Kidney tubule cell (primary cell): ENCODE results near the gene GPN1.
"Not testable (repeated sequence)": the region's sequence is repeated elsewhere in the genome, so short reads cannot be mapped to it uniquely, and the experiment has no call there.

ENCODE experiments used
- DNase-seq: peaks from one replicate; pipeline ENCODE4 v3.0.0-alpha.2; 2018; ENCODE audit warnings: low spot score

The GPN1 gene

GRCh38 chr2:27627963-27628766 is 685 bp upstream of the GPN1 start:
- peak; percentile 99 for DNase-seq

- not testable (repeated sequence) for DNase-seq
Observed at GRCh38 chr2:27630257-27630656, 1.4 kb downstream of the GPN1 start.

GRCh38 chr2:27634291-27634690 is 5.4 kb downstream of the GPN1 start:
- no peak for DNase-seq

- no peak for DNase-seq
Observed at GRCh38 chr2:27636766-27637165, 7.9 kb downstream of the GPN1 start.

GRCh38 chr2:27638037-27638637 is 9.3 kb downstream of the GPN1 start:
- DNase-seq = peak; percentile 88

- DNase-seq = peak; percentile 68
Observed at GRCh38 chr2:27638709-27639108, 9.9 kb downstream of the GPN1 start.

GRCh38 chr2:27640722-27641245 is 11.9 kb downstream of the GPN1 start:
- DNase-seq = no peak

GRCh38 chr2:27645197-27645596 is 16.3 kb downstream of the GPN1 start:
- no peak for DNase-seq

- peak; percentile 25 for DNase-seq
Observed at GRCh38 chr2:27647289-27647688, 18.4 kb downstream of the GPN1 start.

GRCh38 chr2:27647737-27648136 is 18.9 kb downstream of the GPN1 start:
- no peak for DNase-seq

GRCh38 chr2:27651056-27651455 is 22.2 kb downstream of the GPN1 start:
- DNase-seq = no peak

GRCh38 chr2:27652341-27652740 is 23.5 kb downstream of the GPN1 start:
- peak; percentile 6 for DNase-seq

GRCh38 chr2:27652790-27653189 is 23.9 kb downstream of the GPN1 start:
- peak; percentile 36 for DNase-seq

GRCh38 chr2:27653397-27653796 is 24.5 kb downstream of the GPN1 start:
- DNase-seq = peak; percentile 83

- peak; percentile 38 for DNase-seq
Observed at GRCh38 chr2:27655155-27655951, 26.5 kb downstream of the GPN1 start.

GRCh38 chr2:27661371-27661770 is 32.5 kb downstream of the GPN1 start:
- DNase-seq = no peak

GRCh38 chr2:27663285-27664153 is 34.7 kb downstream of the GPN1 start, which contains the start of the genes SLC4A1AP and SUPT7L:
SLC4A1AP (plus strand) TSS chr2:27663889; CDS start chr2:27663915, 26 bp downstream.
SUPT7L (minus strand) TSS chr2:27663614; CDS start chr2:27662192, 1,422 bp downstream.
- DNase-seq = peak; percentile 85

GRCh38 chr2:27664154-27664574 is 35.3 kb downstream of the GPN1 start:
- peak; percentile 9 for DNase-seq

- no peak for DNase-seq
Observed at GRCh38 chr2:27664622-27665363, 35.9 kb downstream of the GPN1 start.

- no peak for DNase-seq
Observed at GRCh38 chr2:27667446-27667845, 38.6 kb downstream of the GPN1 start.

- DNase-seq = no peak
Observed at GRCh38 chr2:27671235-27671634, 42.4 kb downstream of the GPN1 start.
